RCC 7860 (cell line): ENCODE results near the gene ACLY.
"Not testable (repeated sequence)": the region's sequence is repeated elsewhere in the genome, so short reads cannot be mapped to it uniquely, and the experiment has no call there.

Experiments used
- DNase-seq: peaks from one replicate; pipeline ENCODE4 v3.0.0-alpha.2; 2015; ENCODE audit warnings: low spot score
- FAIRE-seq: peaks from 2 replicates; lab custom pipeline; 2012; peaks lifted over from hg19 to GRCh38; lab: Jason Lieb, UNC

Gene ACLY

GRCh38 chr17:41880130-41880529 lies 38.6 kb downstream of the ACLY start:
- FAIRE-seq (no peak), DNase-seq (no peak)

- FAIRE-seq, DNase-seq: not testable (repeated sequence)
Measured at GRCh38 chr17:41874293-41874670, 44.5 kb downstream of the ACLY start.

- DNase-seq (no peak), FAIRE-seq (no peak)
Measured at GRCh38 chr17:41873559-41874292, 45.0 kb downstream of the ACLY start.

- no peak for DNase-seq
- FAIRE-seq, result no peak
Measured at GRCh38 chr17:41871789-41872188, 47.0 kb downstream of the ACLY start.

GRCh38 chr17:41870627-41871026 lies 48.1 kb downstream of the ACLY start:
- DNase-seq, result no peak
- no peak for FAIRE-seq

GRCh38 chr17:41870097-41870496 lies 48.7 kb downstream of the ACLY start:
- DNase-seq (no peak), FAIRE-seq (no peak)

GRCh38 chr17:41869426-41869825 lies 49.3 kb downstream of the ACLY start:
- DNase-seq (no peak), FAIRE-seq (no peak)

GRCh38 chr17:41868568-41868967 lies 50.2 kb downstream of the ACLY start:
- FAIRE-seq (no peak), DNase-seq (no peak)

- FAIRE-seq (no peak), DNase-seq (no peak)
Measured at GRCh38 chr17:41865596-41865893, 53.2 kb downstream of the ACLY start.

- FAIRE-seq, result no peak
- DNase-seq, result peak; percentile 74
Measured at GRCh38 chr17:41864836-41865595, 53.7 kb downstream of the ACLY start, which contains the start of gene KLHL11. KLHL11 (minus strand) TSS chr17:41865423; CDS start chr17:41865370, 53 bp downstream.

- DNase-seq, result no peak
- no peak for FAIRE-seq
Measured at GRCh38 chr17:41864498-41864835, 54.3 kb downstream of the ACLY start.

GRCh38 chr17:41863074-41863848 lies 55.5 kb downstream of the ACLY start:
- FAIRE-seq, result no peak

GRCh38 chr17:41860254-41860931 lies 58.4 kb downstream of the ACLY start:
- FAIRE-seq (no peak), DNase-seq (no peak)

More at GRCh38 chr17:41863074-41863848, 55.5 kb downstream of the ACLY start:
- DNase-seq, result no peak

- DNase-seq, FAIRE-seq: not testable (repeated sequence)
Measured at GRCh38 chr17:41851382-41851781, 67.4 kb downstream of the ACLY start.

GRCh38 chr17:41849251-41849990 lies 69.3 kb downstream of the ACLY start:
- DNase-seq (no peak), FAIRE-seq (no peak)

GRCh38 chr17:41848788-41849187 lies 70.0 kb downstream of the ACLY start:
- DNase-seq (no peak), FAIRE-seq (no peak)

- FAIRE-seq (no peak), DNase-seq (no peak)
Measured at GRCh38 chr17:41844971-41845370, 73.8 kb downstream of the ACLY start.

- not testable (repeated sequence) for FAIRE-seq, DNase-seq
Measured at GRCh38 chr17:41840781-41841180, 78.0 kb downstream of the ACLY start.

- FAIRE-seq, DNase-seq: not testable (repeated sequence)
Measured at GRCh38 chr17:41839448-41839847, 79.3 kb downstream of the ACLY start.
